ENCODE data around the gene PMVK. TPM values are rescaled to one million over a fixed set of nuclear protein-coding genes. Genes with fewer than 3 reads are reported as not detected.

Gene PMVK
- total RNA-seq, 1 experiment from 2014 or later = 24.0 TPM

GRCh38 chr1:154972517-154973343 is 36.2 kb upstream of the PMVK start:
- ChIA-PET POLR2A (interaction anchor here (0.6 to 5.4 kb wide), 20 partner anchors 8 to 221 kb away, joined by 3 to 46 read pairs (median 4); partner anchors contain the start of genes FLAD1, LENEP, PBXIP1 and PMVK), CTCF (interaction anchor here (0.7 to 2.6 kb wide), 6 partner anchors 17 to 279 kb away, joined by 3 to 14 read pairs (median 4); partner anchors contain the start of genes ADAM15 and PBXIP1), RAD21 (ENCODE audit: low non-redundant PET in 1 of 2, low total read pairs in 2 of 2, uncharacterized antibody in 2 of 2, unreplicated experiment in 2 of 2) (no interaction called here)
- peaks cover 88% of the 10 kb centered on the region for H3K79me2 ChIP-seq (ENCODE audit: insufficient read depth, low read length)
- H4K20me1 ChIP-seq (ENCODE audit: insufficient read depth) = no peaks in the 10 kb centered on the region
- peak; percentile 13 for ATAC-seq
- no peaks in the 10 kb centered on the region for H3K9me3 ChIP-seq (ENCODE audit: control insufficient read depth in 1 of 2, insufficient read depth in 1 of 2, low read depth in 1 of 2, low read length in 2 of 2)
- peak overlapping the region; percentile 86 for H3K9ac ChIP-seq (ENCODE audit: low read length)
- H3K27ac ChIP-seq (ENCODE audit: low read depth, low read length) = peak overlapping the region; percentile 86
- peaks cover 2 to 19% of the 10 kb centered on the region in 2 experiments; a peak in 2 of 4 replicates for H3K36me3 ChIP-seq (ENCODE audit: control insufficient read depth in 1 of 2, insufficient read depth in 2 of 2, low read length in 2 of 2)
- TF ChIP-seq YY1 (IDR thresholded peaks at IDR 0.05; ENCODE audit: extremely low read depth, insufficient replicate concordance, low read depth, low read length) (peak; percentile 72), ZFX (IDR thresholded peaks at IDR 0.05) (0 out of 2 replicates have a peak, but pooled peaks have one; percentile 25), ZNF274 (IDR thresholded peaks at IDR 0.05; ENCODE audit: low read depth, low read length) (no peak), POLR2A (IDR thresholded peaks at IDR 0.05; ENCODE audit: borderline replicate concordance, extremely low read depth, insufficient read depth, insufficient read length) (peak; percentile 14), ZBTB33 (IDR thresholded peaks at IDR 0.05; ENCODE audit: extremely low read depth, insufficient replicate concordance, low read length) (no peak), CBX3 (IDR thresholded peaks at IDR 0.05; ENCODE audit: low read depth) (no peak), POLR2AphosphoS5 (IDR thresholded peaks at IDR 0.05; ENCODE audit: low read depth, low read length) (peak; percentile 66), ELF1 (IDR thresholded peaks at IDR 0.05; ENCODE audit: borderline replicate concordance, low read depth) (no peak)
- no peak overlapping the region for H2AFZ ChIP-seq (ENCODE audit: low read depth, low read length, poor library complexity, severe bottlenecking)
- peaks cover 40 to 63% of the 10 kb centered on the region in 2 experiments for H3K4me1 ChIP-seq (ENCODE audit: control insufficient read depth in 1 of 2, insufficient read depth in 2 of 2, low read length in 2 of 2)
- intact Hi-C loops (cut with micrococcal nuclease) = loop anchor here (1.0 to 5.0 kb wide), 3 partner anchors 45 to 165 kb away; partner anchors contain the start of genes EFNA4 and SLC50A1
- no peaks in the 10 kb centered on the region for H3K9me2 ChIP-seq (ENCODE audit: insufficient read depth)
- DNase-seq (ENCODE audit: low read depth, low spot score) = peak; percentile 80
- H3K4me3 ChIP-seq (replicated peaks in 1 of 2; ENCODE audit: low read depth in 1 of 2, low read length in 2 of 2) = peak overlapping the region; percentile 61 to 70
- H3K27me3 ChIP-seq (ENCODE audit: insufficient read depth, low read length) = no peaks in the 10 kb centered on the region
- peak overlapping the region; percentile 90 for H3K4me2 ChIP-seq (ENCODE audit: low read length)
- BruUV-seq (replicated peaks) = TSS peak; percentile 71

Data from HCT116 (cell line).